HT1080 (cell line): ENCODE measurements around the gene GCNA. TPM values are rescaled to one million over a fixed set of nuclear protein-coding genes. Genes with fewer than 3 reads are reported as not detected.
"Not testable (repeated sequence)": the region's sequence is repeated elsewhere in the genome, so short reads cannot be mapped to it uniquely, and the experiment has no call there.

ENCODE experiments used
- DNase-seq: peaks from one replicate; pipeline ENCODE4 v3.0.0-alpha.2; 2015; ENCODE audit warnings: low read depth
- total RNA-seq: library from RNA; depleted of rRNA; stranded (reverse); fragments of >200 nt; shearing (Covaris generic); gene quantifications from 2 replicates; pipeline ENCODE4 v1.2.3, GENCODE V29; 2014; rRNA removed

GCNA gene
- total RNA-seq, 1 experiment from 2014 or later, result 1.4 TPM

GRCh38 chrX:71637848-71638247, 59.6 kb downstream of the GCNA start:
- peak; percentile 61 for DNase-seq

GRCh38 chrX:71638409-71638808, 60.2 kb downstream of the GCNA start:
- no peak for DNase-seq

GRCh38 chrX:71640002-71640401, 61.8 kb downstream of the GCNA start:
- DNase-seq, result no peak

- DNase-seq, result not testable (repeated sequence)
Measured at GRCh38 chrX:71644406-71644805, 66.2 kb downstream of the GCNA start.

- no peak for DNase-seq
Measured at GRCh38 chrX:71650333-71650969, 72.2 kb downstream of the GCNA start.

GRCh38 chrX:71652405-71652804, 74.2 kb downstream of the GCNA start:
- DNase-seq, result peak; percentile 36

- no peak for DNase-seq
Measured at GRCh38 chrX:71653344-71653743, 75.1 kb downstream of the GCNA start.

- no peak for DNase-seq
Measured at GRCh38 chrX:71657267-71657666, 79.0 kb downstream of the GCNA start.

- DNase-seq, result no peak
Measured at GRCh38 chrX:71659342-71659741, 81.1 kb downstream of the GCNA start.

- DNase-seq, result no peak
Measured at GRCh38 chrX:71659959-71660358, 81.7 kb downstream of the GCNA start.

- no peak for DNase-seq
Measured at GRCh38 chrX:71660562-71661416, 82.6 kb downstream of the GCNA start.

- no peak for DNase-seq
Measured at GRCh38 chrX:71661919-71662318, 83.7 kb downstream of the GCNA start.

GRCh38 chrX:71662654-71663053, 84.4 kb downstream of the GCNA start:
- not testable (repeated sequence) for DNase-seq

Other genes with a start within 250 kb of the GCNA start
- 17.4 and 18.0 TPM in 2 replicates for gene TAF1, start 212.1 kb upstream of the GCNA start, total RNA-seq
- 49.6 and 55.5 TPM in 2 replicates for gene OGT, start 45.3 kb upstream of the GCNA start, total RNA-seq
- not detected in 2 replicates for gene CXCR3, start 40.1 kb downstream of the GCNA start, total RNA-seq
- not detected in 2 replicates for gene CXorf49, start 139.8 kb downstream of the GCNA start, total RNA-seq
- gene CXorf49B, start 184.9 kb downstream of the GCNA start, total RNA-seq, result not detected in 2 replicates